Nephron (organoid): ENCODE data around the gene PLBD2.

Source experiments
- H3K27ac Mint-ChIP-seq, 3 experiments: 2 replicates each; pipeline ENCODE4 v1.8.0; 2020; ENCODE audit warnings: mixed read lengths in 3 of 3, mild to moderate bottlenecking in 2 of 3, moderate library complexity in 1 of 3
- H3K27me3 Mint-ChIP-seq: 2 replicates; pipeline ENCODE4 v1.8.0; 2021; ENCODE audit warnings: low read depth, mild to moderate bottlenecking, moderate library complexity, mixed read lengths
- H3K36me3 Mint-ChIP-seq: 2 replicates; pipeline ENCODE4 v1.8.0; 2020; ENCODE audit warnings: low read depth, mixed read lengths
- H3K4me1 Mint-ChIP-seq: 2 replicates; pipeline ENCODE4 v1.8.0; 2020; ENCODE audit warnings: mixed read lengths
- H3K4me3 Mint-ChIP-seq, 3 experiments: 2 replicates each; pipeline ENCODE4 v1.8.0; 2020; ENCODE audit warnings: mild to moderate bottlenecking in 3 of 3, mixed read lengths in 3 of 3, moderate library complexity in 2 of 3
- H3K9me3 Mint-ChIP-seq: 2 replicates; pipeline ENCODE4 v1.8.0; 2020; ENCODE audit warnings: mixed read lengths
- TF ChIP-seq, protein P1 (sequence below), 3 experiments: fragments of 200-600 bp; sonication (generic); IDR thresholded peaks; one replicate each; pipeline ENCODE4 v1.5.0; 2021; ENCODE audit warnings: antibody characterized with exemption in 3 of 3; ENCODE audit not compliant: unreplicated experiment in 3 of 3

Gene PLBD2

DNA sequence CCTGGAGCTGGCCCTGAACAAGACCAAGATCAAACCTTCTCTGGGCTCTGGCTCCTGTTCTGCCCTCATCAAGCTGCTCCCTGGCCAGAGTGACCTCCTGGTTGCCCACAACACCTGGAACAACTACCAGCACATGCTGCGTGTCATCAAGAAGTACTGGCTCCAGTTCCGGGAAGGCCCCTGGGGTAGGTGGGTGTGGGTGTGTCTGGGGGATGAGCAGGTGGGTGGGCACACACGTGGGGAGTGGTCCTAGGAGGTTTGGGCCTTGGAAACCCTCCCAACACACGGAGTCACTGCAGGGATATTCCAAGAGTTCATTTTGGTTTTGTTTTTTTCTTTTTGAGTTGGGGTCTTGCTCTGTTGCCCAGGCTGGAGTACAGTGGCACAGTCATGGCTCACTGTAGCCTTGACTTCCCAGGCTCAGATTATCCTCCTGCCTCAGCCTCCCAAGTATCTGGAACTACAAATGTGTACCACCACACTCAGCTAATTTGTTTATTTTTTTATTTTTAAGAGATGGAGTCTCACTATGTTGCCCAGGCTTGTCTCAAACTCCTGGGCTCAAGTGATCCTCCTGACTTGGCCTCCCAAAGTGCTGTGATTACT is 16.5 kb downstream of the PLBD2 start:
- Mint-ChIP-seq H3K27ac (no peak overlapping the region), H3K27me3 (no peaks in the 10 kb centered on the region), H3K36me3 (peaks cover 30% of the 10 kb centered on the region), H3K4me3 (no peak overlapping the region), H3K9me3 (no peaks in the 10 kb centered on the region), H3K4me1 (no peaks in the 10 kb centered on the region)
- TF ChIP-seq, protein P1, sequence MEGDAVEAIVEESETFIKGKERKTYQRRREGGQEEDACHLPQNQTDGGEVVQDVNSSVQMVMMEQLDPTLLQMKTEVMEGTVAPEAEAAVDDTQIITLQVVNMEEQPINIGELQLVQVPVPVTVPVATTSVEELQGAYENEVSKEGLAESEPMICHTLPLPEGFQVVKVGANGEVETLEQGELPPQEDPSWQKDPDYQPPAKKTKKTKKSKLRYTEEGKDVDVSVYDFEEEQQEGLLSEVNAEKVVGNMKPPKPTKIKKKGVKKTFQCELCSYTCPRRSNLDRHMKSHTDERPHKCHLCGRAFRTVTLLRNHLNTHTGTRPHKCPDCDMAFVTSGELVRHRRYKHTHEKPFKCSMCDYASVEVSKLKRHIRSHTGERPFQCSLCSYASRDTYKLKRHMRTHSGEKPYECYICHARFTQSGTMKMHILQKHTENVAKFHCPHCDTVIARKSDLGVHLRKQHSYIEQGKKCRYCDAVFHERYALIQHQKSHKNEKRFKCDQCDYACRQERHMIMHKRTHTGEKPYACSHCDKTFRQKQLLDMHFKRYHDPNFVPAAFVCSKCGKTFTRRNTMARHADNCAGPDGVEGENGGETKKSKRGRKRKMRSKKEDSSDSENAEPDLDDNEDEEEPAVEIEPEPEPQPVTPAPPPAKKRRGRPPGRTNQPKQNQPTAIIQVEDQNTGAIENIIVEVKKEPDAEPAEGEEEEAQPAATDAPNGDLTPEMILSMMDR (IDR thresholded peaks at IDR 0.05; ENCODE audit: unreplicated experiment in 3 of 3) = no peak

DNA sequence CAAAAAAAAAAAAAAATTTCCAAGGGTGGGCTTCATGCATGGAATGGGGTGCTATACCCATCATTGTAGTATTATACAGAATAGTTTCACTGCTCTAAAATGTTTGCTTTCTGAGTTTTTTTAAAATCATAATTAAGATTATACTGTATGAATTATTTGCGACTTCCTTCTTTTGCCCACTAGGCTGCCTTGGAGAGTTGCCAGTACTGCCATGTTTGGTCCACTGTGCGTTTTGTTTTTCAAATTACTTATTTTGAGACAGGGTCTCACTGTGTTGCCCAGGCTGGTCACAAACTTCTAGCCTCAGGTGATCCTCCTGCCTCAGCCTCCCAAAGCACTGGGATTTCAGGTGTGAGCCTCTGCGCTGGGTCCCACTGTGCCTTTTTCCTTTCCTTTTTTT is 19.9 kb downstream of the PLBD2 start:
- Mint-ChIP-seq H3K9me3 (no peaks in the 10 kb centered on the region), H3K4me1 (no peaks in the 10 kb centered on the region), H3K27ac (no peak overlapping the region), H3K36me3 (peaks cover 28% of the 10 kb centered on the region), H3K27me3 (no peaks in the 10 kb centered on the region), H3K4me3 (no peak overlapping the region)
- TF ChIP-seq, protein P1 (IDR thresholded peaks at IDR 0.05; ENCODE audit: unreplicated experiment in 3 of 3) = no peak

DNA sequence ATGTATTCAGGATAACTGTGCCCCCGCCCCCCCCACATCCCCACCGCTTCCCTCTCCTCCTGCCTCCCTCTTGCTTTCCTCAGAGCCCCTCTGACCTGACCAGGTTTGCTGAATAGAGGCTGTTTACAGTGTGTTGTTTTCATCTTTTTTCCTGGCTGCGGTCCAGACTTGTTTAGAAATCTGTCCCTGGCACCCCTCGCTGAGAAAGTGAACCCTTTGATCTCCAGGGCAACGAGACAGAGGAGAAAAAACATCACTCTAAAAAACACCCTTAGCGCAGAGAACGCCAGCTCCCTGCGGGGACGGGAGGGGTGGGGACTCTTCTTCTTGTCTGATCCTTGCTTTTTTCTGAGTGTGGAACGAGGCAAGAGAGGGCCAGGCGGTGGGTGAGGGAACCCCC is 22.8 kb downstream of the PLBD2 start:
- Mint-ChIP-seq H3K36me3 (peaks cover 26% of the 10 kb centered on the region), H3K9me3 (no peaks in the 10 kb centered on the region), H3K4me1 (no peaks in the 10 kb centered on the region), H3K4me3 (no peak overlapping the region), H3K27ac (no peak overlapping the region), H3K27me3 (no peaks in the 10 kb centered on the region)
- TF ChIP-seq, protein P1 (IDR thresholded peaks at IDR 0.05; ENCODE audit: unreplicated experiment in 3 of 3) = no peak

- peaks cover 24% of the 10 kb centered on the region for H3K36me3 Mint-ChIP-seq
- no peaks in the 10 kb centered on the region for H3K9me3 Mint-ChIP-seq
- H3K4me3 Mint-ChIP-seq = no peak overlapping the region
- H3K4me1 Mint-ChIP-seq = no peaks in the 10 kb centered on the region
- TF ChIP-seq, protein P1 (IDR thresholded peaks at IDR 0.05; ENCODE audit: unreplicated experiment in 3 of 3) = no peak
- no peak overlapping the region for H3K27ac Mint-ChIP-seq
- H3K27me3 Mint-ChIP-seq = no peaks in the 10 kb centered on the region
Observed at GRCh38 chr12:113382206-113382605, 23.8 kb downstream of the PLBD2 start.

- Mint-ChIP-seq H3K4me1 (no peaks in the 10 kb centered on the region), H3K4me3 (no peak overlapping the region), H3K9me3 (no peaks in the 10 kb centered on the region), H3K36me3 (peaks cover 30% of the 10 kb centered on the region), H3K27me3 (no peaks in the 10 kb centered on the region), H3K27ac (no peak overlapping the region)
- TF ChIP-seq, protein P1 (IDR thresholded peaks at IDR 0.05; ENCODE audit: unreplicated experiment in 3 of 3) = no peak
Observed at GRCh38 chr12:113384778-113385177, 26.4 kb downstream of the PLBD2 start.

DNA sequence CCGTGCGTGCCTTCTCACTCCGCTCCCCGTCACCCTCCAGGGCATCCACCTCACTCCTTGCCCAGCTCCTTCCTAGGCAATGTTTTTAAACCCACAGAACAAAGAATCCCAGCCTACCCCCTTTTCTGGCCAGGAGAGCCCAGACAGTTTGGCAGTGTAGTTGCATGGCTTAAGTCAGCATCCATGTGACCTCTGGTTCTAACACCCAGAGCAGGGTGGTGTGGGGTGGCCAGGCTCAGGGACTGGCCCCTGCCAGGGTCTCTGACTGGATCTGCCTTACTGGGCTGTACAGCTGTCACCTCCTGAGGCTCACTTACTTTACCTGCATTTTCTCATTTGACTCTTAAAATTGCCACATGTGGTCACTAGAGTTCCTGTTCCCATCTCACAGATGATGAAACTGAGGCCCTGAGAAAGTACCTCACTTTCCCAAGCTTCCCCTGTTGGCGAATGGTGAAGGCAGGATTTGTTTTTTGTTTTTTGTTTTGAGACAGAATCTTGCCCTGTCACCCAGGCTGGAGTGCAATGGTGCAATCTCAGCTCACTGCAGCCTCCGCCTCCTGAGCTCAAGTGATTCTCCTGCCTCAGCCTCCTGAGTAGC is 27.0 kb downstream of the PLBD2 start:
- no peak overlapping the region for H3K27ac Mint-ChIP-seq
- peaks cover 30% of the 10 kb centered on the region for H3K36me3 Mint-ChIP-seq
- H3K4me3 Mint-ChIP-seq = no peak overlapping the region
- no peaks in the 10 kb centered on the region for H3K27me3 Mint-ChIP-seq
- TF ChIP-seq, protein P1 (IDR thresholded peaks at IDR 0.05; ENCODE audit: unreplicated experiment in 3 of 3) = no peak
- H3K9me3 Mint-ChIP-seq = no peaks in the 10 kb centered on the region
- no peaks in the 10 kb centered on the region for H3K4me1 Mint-ChIP-seq
